Smooth muscle cell (in vitro differentiated cells): ENCODE measurements around the gene STK10. TPM values are rescaled to one million over a fixed set of nuclear protein-coding genes. Genes with fewer than 3 reads are reported as not detected.

ENCODE experiments used
- DNase-seq: peaks from one replicate; lab custom pipeline; 2025; ENCODE audit not compliant: unreplicated experiment; lab: John Stamatoyannopoulos, UW
- H2AFZ ChIP-seq: fragments of 200-600 bp; sonication (generic); 2 replicates; pipeline ENCODE4 v1.6.0; 2016; ENCODE audit warnings: antibody characterized with exemption, low read depth, mild to moderate bottlenecking
- H3F3A ChIP-seq: fragments of 200-600 bp; sonication (generic); 2 replicates; pipeline ENCODE4 v1.6.0; 2017; ENCODE audit warnings: antibody characterized with exemption, low read depth
- H3K27ac ChIP-seq: fragments of 200-600 bp; sonication (generic); 2 replicates; pipeline ENCODE4 v1.5.1; 2016; ENCODE audit warnings: low read depth, mild to moderate bottlenecking
- H3K27me3 ChIP-seq: fragments of 200-600 bp; sonication (generic); 2 replicates; pipeline ENCODE4 v1.6.1; 2016; ENCODE audit warnings: low read depth, mild to moderate bottlenecking
- H3K36me3 ChIP-seq: fragments of 200-600 bp; sonication (generic); 2 replicates; pipeline ENCODE4 v1.5.1; 2016; ENCODE audit warnings: low read depth
- H3K4me1 ChIP-seq: fragments of 200-600 bp; sonication (generic); 2 replicates; pipeline ENCODE4 v1.5.1; 2016; ENCODE audit warnings: low read depth
- H3K4me2 ChIP-seq: fragments of 200-600 bp; sonication (generic); 2 replicates; pipeline ENCODE4 v1.6.0; 2016; ENCODE audit warnings: mild to moderate bottlenecking
- H3K4me3 ChIP-seq: fragments of 200-600 bp; sonication (generic); 2 replicates; pipeline ENCODE4 v1.5.1; 2016; ENCODE audit warnings: mild to moderate bottlenecking
- H3K79me2 ChIP-seq: fragments of 200-600 bp; sonication (generic); 2 replicates; pipeline ENCODE4 v1.6.0; 2016; ENCODE audit warnings: low read depth, mild to moderate bottlenecking
- H3K9ac ChIP-seq: fragments of 200-600 bp; sonication (generic); 2 replicates; pipeline ENCODE4 v1.6.0; 2016; ENCODE audit warnings: low read depth
- H3K9me3 ChIP-seq: fragments of 200-600 bp; sonication (generic); replicated peaks from 2 replicates; pipeline ENCODE4 v1.5.1; 2016; ENCODE audit warnings: low read depth
- H4K20me1 ChIP-seq: fragments of 200-600 bp; sonication (generic); 2 replicates; pipeline ENCODE4 v1.6.0; 2016; ENCODE audit warnings: low read depth
- CTCF ChIP-seq: fragments of 200-600 bp; sonication (generic); IDR thresholded peaks from 2 replicates; pipeline ENCODE4 v1.5.1; 2017; ENCODE audit warnings: borderline replicate concordance, mild to moderate bottlenecking, antibody characterized with exemption; ENCODE audit not compliant: insufficient read depth, poor library complexity, severe bottlenecking
- WGBS: methylation state at CpG from one replicate; pipeline ENCODE4 v1.1.7; 2016; ENCODE audit warnings: low lambda C conversion rate; 5-methylcytosine and 5-hydroxymethylcytosine counted together
- polyA plus RNA-seq: library from polyadenylated mRNA; unstranded; fragments of >200 nt; fragmentation: Nextera tagmentation; extraction: Ambion mirVana; gene quantifications from 2 replicates; pipeline ENCODE4 v1.2.1, GENCODE V29; 2016
- total RNA-seq: library from RNA; depleted of rRNA; stranded (reverse); fragments of >200 nt; gene quantifications from 2 replicates; pipeline ENCODE4 v1.2.3, GENCODE V29; 2014

Gene STK10
- total and polyA plus RNA-seq, 2 experiments from 2014 or later = 10.7 to 26.0 TPM

DNA sequence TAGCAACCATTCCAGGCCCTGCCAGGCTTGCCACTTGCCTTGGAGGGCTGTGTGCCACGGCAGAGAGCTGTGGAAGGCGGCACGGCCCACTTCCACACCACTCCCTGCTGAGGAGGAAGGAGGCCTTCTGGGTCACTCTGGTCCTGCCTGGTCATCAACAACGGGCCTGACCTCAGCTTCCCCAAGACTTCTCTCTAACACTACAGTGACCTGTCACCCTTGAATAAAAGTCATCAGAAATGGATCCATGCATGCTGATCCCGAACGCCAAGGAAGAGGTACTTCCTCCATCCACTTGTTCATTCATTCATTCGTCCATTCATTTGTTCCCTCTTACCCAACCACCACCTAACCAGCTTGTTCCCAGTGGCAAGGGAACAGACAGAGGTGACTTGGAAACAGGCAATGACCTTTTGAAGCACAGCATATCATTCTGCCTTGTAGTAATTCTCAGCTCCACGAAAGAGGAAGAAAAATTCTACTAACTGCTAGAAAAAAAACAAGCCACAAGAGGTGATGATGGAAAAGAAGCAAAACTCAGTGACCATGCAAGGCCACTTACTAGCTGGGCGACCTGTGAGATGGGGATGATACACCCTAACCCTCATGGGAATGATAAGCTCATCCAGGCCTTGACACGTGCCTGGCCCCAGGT, 58.6 kb downstream of the STK10 start:
- no peaks in the 10 kb centered on the region for H3K36me3 ChIP-seq
- H3F3A ChIP-seq = no peaks in the 10 kb centered on the region
- H3K9me3 ChIP-seq = no peaks in the 10 kb centered on the region
- H3K4me3 ChIP-seq = no peak overlapping the region
- no peak overlapping the region for H2AFZ ChIP-seq
- no peak for DNase-seq
- no peaks in the 10 kb centered on the region for H3K27me3 ChIP-seq
- no peaks in the 10 kb centered on the region for H3K4me1 ChIP-seq
- H3K9ac ChIP-seq = no peak overlapping the region
- no peaks in the 10 kb centered on the region for H3K79me2 ChIP-seq
- no peak for TF ChIP-seq CTCF
- H4K20me1 ChIP-seq = peaks cover 7% of the 10 kb centered on the region
- 91% methylated on average over 10 of the region's 10 CpGs for WGBS
- H3K27ac ChIP-seq = no peak overlapping the region
- H3K4me2 ChIP-seq = no peak overlapping the region

GRCh38 chr5:172127581-172127980, 60.4 kb downstream of the STK10 start:
- no peak overlapping the region for H3K4me3 ChIP-seq

GRCh38 chr5:172123269-172123692, 64.7 kb downstream of the STK10 start:
- Histone ChIP-seq H3K36me3 (no peaks in the 10 kb centered on the region), H2AFZ (no peak overlapping the region), H3K79me2 (no peaks in the 10 kb centered on the region), H3K27ac (no peak overlapping the region), H3F3A (no peaks in the 10 kb centered on the region), H3K27me3 (no peaks in the 10 kb centered on the region), H3K4me1 (no peaks in the 10 kb centered on the region), H3K9me3 (no peaks in the 10 kb centered on the region), H3K9ac (no peak overlapping the region), H3K4me2 (no peak overlapping the region), H3K4me3 (no peak overlapping the region), H4K20me1 (no peaks in the 10 kb centered on the region)
- no peak for TF ChIP-seq CTCF
- no peak for DNase-seq
- WGBS = 48% methylated on average over 4 of the region's 4 CpGs

More at GRCh38 chr5:172127581-172127980, 60.4 kb downstream of the STK10 start:
- Histone ChIP-seq H3K79me2 (no peaks in the 10 kb centered on the region), H3K9ac (no peak overlapping the region), H3K27ac (no peak overlapping the region), H2AFZ (no peak overlapping the region), H3F3A (no peaks in the 10 kb centered on the region), H3K4me1 (no peaks in the 10 kb centered on the region), H3K9me3 (no peaks in the 10 kb centered on the region), H3K27me3 (no peaks in the 10 kb centered on the region), H3K4me2 (no peak overlapping the region), H4K20me1 (peaks cover 7% of the 10 kb centered on the region), H3K36me3 (no peaks in the 10 kb centered on the region)
- DNase-seq = no peak
- WGBS = 100% methylated on average over 5 of the region's 5 CpGs
- no peak for TF ChIP-seq CTCF
